NOMO-1 treated with dmso at 0.1 percent for 144 hours (cell line): ENCODE data around the gene MYCBP2.
"Not testable (repeated sequence)": the region's sequence is repeated elsewhere in the genome, so short reads cannot be mapped to it uniquely, and the experiment has no call there.

ENCODE experiments used
- DNase-seq: peaks from one replicate; lab custom pipeline; 2025; ENCODE audit not compliant: unreplicated experiment; lab: John Stamatoyannopoulos, UW

Gene MYCBP2

DNA sequence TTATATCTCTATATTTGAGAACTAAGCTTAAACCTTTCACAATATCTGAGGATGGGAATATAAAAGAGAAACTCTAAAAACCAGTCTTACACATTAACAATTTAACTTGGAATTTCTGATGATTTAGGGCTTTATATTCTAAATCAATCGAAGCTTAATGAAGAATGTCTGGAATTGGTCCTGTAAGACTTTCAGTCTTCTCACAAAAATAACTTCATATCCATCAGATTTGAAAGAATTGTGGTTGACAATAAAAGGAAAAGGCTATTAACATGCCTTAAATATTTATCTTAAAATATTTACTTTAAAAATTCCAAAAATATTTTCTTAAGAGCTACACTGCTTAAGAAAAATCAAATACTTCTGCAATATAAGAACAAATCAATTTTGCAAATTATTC is 27.3 kb downstream of the MYCBP2 start:
- DNase-seq, result no peak

DNA sequence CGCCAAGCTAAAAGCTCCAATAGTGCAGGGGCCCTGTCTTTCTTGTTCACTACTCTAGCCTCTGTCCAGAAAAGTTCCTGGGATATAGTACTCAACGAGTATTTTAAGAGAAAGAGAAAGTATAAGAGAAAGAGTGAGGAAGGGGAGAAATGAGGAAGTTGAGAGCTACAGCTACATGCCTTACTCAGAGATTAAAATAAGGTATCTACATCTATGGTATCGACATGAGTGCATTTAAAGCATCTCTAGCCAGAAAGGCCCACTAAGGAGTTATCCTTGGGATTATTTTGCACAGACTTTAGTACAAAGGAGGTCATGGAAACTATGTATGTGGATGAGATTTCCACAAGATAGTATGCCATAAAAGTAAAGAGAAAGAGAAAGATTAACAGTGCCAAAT is 28.5 kb downstream of the MYCBP2 start:
- DNase-seq, result no peak

DNA sequence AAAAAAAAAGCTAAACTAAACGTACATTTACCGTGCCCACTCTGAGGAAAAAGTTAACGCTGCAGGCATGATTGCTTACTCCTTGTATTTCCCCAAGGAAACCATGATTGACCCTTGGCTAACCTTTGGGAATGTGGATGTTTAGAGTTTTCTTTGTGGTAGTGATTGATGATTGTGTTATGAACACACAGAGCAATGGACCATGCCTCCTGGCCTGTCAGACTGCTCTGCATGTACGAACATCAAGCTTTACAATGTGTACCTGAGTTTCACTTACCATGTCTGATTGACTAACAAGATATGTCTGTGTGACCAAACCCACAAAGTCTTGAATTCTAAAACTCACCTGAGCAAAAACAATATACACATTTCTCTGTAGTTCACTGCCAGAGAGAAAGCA is 35.1 kb downstream of the MYCBP2 start:
- DNase-seq, result no peak

DNA sequence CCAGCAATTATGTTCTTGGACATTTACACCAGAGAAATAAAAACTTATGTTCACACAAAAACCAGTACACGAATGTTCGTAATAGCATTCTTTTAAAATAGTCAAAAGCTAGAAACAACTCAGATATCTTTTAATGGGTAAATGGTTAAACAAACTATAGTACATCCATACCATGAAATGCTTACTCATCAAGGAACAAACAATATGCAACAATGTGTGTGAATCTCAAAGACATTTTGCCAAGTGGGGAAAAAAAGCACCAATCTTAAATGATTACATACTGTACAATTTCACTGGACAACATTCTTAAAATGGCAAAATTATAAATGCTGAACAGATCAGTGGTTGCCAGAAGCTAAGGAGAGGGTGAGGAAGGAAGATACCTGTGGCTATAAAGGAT is 36.6 kb downstream of the MYCBP2 start:
- no peak for DNase-seq

DNA sequence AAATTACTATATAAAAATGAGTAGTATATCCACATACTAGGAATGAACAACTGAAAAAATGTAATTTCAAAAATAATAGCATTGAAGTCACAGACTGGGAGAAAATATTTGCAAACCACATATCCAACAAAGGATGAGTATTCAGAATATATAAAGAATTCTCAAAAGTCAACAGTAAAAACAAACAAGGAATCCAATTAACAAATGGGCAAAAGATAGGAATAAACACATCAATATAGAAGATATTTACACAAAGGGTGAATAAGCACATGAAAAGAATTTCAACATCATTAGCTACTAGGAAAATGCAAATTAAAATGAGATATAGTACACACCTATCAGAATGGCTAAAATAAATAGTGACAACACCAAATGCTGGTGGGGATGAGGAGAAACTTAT is 37.0 kb downstream of the MYCBP2 start:
- DNase-seq, result no peak

DNA sequence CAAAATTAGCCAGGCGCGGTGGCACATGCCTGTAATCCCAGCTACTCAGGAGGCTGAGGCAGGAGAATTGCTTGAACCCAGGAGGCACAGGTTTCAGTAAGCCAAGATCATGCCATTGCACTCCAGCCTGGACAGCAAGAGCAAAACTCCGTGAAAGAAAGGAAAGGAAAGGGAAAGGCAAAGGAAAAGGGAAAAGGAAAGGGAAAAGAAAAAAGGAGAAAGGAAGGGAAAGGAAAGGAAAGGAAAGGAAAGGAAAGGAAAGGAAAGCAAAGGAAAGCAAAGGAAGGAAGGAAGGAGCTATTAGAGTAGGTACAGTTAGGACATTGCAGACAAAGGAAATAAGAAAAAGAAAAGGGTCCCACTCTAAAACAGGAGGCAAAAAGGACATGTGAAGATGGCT is 41.3 kb downstream of the MYCBP2 start:
- DNase-seq, result not testable (repeated sequence)

DNA sequence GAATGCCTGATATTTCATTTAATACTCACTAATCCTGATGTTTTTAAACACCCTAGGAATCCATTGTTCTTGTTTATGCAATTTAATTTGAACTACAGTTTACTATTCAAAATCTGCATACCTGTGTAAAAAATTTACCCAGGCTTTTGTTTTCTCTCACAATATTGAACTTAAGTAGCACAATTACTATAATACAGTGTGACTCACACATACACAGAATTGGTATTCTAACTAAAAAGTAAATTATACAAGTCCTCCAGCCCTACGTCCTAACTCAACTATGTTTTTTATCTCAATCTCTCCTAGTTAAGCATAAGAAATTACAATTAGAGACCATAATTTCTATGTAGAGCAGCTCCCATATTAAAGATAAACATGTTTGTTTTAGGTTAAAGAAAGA is 41.8 kb downstream of the MYCBP2 start:
- no peak for DNase-seq

DNA sequence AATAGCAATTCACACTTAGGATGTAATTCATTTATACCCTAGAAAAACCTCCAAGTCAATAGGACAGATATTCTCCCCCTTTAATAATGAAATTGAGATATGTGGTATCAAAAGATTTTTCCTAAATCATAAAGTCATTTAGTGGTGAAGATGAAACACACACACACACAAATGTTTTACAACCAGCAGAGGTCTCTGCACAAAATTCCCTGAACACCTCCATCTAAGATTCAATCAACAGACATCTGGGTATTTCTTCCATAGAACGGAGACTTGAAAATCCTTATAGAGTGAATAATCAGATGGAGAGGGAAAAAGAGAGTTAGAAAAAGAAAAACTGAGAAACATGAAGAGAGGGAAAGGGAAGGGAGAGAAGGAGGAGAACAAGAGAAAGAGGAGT is 52.8 kb downstream of the MYCBP2 start:
- DNase-seq, result no peak

DNA sequence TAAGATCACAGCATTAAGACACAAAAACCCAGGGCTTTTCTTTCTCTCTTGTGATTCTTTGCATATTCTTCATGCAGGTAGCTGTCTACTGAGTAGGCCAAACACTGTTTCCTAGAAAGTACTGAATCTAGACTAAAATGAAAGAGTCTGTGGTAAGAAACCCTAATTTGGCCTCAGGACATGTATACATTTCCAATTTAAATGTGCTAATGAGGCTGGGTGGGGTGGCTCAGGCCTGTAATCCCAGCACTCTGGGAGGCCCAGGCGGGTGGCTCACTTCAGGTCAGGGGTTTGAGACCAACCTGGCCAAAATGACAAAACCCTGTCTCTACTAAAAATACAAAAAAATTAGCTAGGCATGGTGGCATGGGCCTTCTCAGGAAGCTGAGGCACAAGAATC is 57.8 kb downstream of the MYCBP2 start:
- DNase-seq, result no peak

DNA sequence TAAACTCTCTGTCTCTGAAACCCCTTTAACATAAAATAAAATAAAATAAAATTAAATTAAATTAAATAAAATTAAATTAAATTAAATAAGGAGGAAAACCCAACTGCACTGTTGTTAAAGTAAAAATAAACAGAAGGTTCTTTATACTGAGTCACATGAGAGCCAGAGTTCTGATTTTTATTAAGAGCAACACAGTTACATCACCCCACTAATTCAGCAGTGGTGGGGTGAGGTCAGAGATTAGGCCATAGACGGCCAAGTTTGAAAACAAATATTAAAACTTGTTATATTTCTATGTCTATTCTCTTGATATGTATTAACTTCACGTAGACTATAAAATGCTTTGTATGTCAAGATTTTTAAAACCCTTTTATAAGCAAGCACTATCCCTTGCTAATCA is 59.5 kb downstream of the MYCBP2 start:
- DNase-seq, result no peak

DNA sequence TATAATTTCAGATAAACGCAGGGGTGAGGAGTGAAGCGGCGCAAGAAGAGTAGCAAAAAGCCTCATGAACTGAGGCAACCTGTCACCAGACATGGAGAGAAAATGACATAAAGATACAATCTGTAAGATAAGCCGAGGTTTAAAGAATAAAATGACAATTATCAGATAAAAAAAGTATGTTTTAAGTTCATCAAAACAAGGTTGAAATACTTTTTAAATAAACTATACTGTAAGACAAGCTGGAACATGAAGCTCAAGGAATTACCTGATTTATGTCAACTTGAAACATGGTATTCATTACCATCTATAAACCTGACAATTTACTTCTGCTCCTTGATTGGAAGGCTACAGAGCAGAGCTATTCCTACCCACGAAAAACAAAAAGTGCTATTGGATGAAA is 61.6 kb downstream of the MYCBP2 start:
- DNase-seq, result no peak

DNA sequence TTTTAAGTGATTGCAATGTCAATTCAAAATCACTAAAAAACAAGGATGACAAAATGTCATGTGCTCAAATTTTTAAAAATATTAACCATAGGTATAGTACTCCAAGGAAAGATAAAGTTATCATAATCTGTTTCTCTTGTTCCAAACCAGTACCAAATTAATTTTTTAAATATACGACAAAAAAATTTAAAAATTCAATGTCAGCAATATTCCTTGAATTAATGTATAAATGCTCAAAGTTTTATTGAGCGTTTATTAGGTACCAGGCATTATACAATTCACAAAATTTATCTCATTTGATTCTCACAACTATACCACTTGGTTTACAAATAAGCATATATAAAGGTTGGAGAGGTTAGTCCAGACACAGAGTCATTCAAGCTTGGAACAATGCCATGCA is 64.7 kb downstream of the MYCBP2 start:
- no peak for DNase-seq

DNA sequence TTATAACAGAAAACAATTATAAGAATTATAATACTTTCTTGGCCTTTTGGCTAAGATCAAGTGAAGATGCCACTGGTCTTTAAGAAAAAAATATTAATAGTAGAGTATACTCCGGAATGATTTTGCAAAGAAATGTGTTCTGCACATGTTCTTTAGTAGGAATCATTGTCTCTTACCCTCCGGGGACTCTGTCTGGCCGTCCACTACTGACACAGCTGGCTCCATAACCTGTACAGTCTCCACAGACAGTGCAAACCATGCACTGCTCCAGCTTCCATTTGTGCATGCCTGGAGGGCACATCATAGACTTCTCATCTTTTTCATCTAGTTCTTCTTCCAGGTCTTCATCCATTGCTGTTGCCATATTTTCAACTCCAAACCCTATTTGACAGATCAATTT is 75.9 kb downstream of the MYCBP2 start:
- no peak for DNase-seq

DNA sequence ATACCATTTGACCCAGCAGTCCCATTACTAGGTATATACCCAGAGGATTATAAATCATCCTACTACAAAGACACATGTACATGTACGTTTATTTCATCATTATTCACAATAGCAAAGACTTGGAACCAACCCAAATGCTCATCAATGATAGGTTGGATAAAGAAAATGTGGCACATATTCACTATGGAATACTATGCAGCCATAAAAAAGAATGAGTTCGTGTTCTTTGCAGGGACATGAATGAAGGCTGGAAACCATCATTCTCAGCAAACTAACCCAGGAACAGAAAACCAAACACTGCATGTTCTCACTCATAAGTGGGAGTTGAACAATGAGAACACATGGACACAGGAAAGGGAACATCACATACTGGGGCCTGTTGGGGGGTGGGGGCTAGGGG is 81.7 kb downstream of the MYCBP2 start:
- DNase-seq, result not testable (repeated sequence)

DNA sequence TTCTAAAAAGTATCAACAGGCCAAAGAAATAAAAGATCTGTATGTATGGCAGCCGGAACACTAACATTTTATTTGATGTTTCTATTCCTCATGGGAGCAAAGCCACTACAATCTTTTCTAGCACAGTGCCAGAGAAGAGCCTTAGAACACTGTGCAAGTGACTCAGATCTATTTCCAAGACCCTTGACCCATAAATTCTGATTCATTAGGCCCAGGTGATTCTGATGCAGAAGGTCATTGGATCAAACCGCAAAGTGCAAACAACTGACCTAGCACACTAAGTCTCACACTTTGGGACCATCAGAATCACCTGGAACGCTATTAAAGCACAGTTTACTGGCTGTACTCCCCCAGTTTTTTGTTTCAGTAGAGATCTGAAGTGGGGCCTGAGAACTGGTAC is 87.6 kb downstream of the MYCBP2 start:
- DNase-seq, result no peak

DNA sequence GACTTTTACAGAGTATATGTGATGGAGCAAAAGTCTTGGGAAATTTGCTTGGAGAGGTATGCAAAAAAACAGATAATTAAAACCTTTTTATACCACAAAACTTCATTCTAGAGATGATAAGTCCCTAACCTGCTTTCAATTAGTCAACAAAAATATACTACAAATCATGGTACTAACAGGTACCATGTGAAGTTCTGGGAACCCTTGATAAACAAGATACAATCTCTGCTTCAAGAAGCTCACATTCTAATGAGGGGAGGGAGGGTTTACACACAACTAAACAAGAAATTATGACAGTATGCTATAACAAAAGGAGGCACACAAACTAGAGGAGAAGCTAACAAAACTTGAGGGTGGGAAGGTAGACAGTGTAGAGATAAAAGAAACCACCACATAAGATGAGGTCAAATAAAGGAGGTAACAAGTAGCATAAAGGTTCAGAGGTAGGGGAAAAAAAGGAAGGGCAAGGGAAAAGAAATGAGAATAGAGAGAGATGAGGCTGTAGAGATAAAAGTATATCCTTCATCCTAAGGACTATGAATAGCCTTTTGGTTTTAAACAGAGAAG is 91.4 kb downstream of the MYCBP2 start:
- no peak for DNase-seq

DNA sequence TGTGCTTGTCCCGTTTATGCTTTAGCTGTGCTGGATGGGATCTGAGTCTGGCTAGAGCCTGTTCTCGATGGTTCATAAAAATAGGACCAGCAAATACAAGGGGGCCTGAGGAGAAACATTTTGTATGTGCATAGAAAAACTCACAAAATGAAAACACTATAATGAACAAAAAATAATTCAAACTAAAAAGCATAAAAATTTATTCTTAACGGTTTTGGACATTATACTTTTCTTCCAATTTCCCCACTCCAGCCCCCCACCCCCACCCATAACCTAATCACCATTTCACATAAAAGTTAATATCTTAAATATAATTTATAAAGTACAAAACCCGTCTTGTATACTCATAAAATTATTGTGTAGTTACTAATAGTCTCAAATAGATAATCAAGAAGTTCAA is 93.7 kb downstream of the MYCBP2 start:
- DNase-seq, result no peak

DNA sequence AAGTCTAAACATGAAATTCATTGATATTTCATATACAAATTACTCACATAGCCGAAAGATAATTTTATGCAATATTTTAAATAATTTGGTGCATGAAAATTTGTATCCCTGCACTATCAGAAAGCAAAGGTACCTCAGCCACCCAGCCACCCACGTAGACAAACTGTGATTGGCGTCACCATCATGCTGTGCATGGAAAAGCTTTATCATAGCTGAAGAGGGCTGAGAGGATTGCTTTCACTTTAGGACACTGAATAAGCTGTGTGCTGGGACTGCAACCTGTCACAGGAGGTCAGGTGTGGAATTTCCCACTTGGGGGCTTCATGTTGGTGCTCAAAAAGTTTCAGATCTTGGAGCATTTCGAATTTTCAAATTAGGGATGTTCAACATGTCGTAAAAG is 96.3 kb downstream of the MYCBP2 start:
- DNase-seq, result no peak

DNA sequence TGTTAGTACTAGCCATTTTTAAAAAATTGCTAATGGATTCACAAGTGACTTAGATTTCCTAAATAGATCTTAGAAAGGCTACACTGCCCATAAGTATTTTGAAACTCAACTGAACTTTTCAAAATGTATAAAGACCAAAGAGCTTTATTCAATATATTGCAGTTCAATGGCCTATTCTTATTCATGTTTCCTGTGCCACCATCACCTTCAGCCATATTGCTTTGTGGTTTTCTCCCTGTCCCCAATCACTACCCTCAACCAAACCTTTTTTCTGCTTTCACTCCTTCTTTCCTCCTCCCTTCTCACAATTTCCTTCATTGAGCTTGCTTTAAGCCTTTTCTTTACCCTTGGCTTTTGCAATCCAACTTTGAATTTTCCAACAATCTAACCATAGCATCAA is 100.9 kb downstream of the MYCBP2 start:
- no peak for DNase-seq

DNA sequence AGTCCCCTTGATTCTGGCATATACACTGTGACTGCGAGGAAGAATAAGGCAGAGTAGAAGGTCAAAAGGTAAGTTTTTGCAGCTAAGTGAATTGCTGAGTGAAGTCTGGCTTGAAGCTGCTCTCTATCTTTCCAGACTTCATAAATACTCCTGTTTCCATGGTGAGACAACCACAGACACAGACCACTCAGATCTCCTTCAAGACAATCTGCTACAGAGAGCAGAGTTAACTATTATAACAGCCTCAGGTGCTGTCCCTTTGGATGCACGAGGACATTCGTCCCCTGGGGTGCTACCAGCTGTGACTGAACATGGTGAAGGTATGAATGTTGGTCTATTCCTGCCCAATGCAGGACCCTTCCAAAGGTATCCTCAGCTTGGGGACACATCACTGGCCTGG is 104.0 kb downstream of the MYCBP2 start:
- DNase-seq, result no peak

DNA sequence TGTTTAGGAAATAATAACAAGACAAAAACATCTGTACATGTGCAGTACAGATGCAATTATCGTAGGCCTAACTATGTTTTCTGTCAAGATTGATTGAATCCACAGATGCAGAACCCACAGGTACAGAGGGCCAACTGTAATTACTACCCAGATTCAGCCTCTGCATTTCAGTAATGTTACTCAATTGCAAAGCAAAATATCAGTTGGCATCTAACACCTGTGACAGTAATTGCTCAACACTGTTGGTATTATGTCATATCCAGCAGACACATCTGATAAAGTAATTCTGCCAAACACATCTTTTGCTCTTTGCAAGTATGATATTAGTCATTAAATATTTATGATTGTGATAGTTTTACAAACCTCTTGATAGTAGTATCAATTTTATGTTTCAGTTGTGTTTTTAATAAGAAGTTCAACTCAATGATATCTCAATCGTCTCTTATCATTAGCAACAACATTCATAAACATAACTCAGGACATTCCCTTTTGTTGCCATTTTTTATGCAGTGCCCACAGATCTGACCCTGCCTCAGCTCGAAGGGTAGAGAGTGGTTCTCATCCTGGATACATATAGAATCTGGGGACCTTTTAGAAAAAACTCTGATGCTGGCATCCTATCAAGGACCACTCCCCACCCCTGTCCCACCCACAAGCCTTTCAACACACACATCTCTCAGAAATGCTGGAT is 104.7 kb downstream of the MYCBP2 start:
- DNase-seq, result no peak

DNA sequence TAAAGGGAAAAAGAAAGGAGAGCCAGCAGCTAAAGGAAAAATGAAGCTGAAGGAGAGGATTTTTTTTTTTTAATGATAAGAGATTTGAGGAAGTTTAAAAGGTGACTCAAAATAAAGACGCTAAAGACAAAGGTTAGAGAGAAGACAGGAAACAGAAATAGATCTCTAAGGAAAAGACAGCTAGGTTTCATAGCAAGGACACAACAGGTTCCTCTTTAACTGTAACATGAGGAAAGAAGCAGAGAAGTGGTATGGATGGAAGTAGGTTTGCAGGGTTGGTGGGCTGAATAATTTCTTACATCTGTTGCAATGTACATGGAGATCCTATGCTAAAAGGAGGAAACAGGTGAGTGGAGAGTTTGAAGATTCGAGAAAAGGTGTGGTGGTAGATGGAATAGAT is 107.5 kb downstream of the MYCBP2 start:
- DNase-seq, result peak; percentile 31

DNA sequence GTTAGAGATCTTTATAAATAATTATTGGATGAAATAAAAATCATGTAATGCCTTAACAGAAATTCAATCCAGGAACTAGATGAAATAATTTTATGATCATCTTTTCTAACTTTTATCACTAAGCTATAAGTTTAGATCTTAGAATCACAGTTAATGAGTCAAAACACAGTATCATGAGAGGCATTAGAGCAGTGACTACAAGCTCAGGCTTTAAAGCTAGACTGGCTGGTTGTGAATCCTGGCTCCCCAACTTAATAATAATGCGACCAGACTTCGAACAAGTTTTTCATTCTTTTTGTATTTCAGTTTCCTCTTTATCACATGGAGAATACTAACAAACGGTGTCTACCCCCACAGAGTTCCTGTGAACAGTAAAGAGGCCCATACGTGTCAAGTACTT is 108.6 kb downstream of the MYCBP2 start:
- no peak for DNase-seq
